HepG2 (cell line): ENCODE data around the gene THSD4.

Source experiments
- EP300 ChIP-seq, 3 experiments: sonication (generic) in 1 of 3; formaldehyde crosslinking in 1 of 3; IDR thresholded peaks; 2 replicates each; pipeline versions ENCODE4 v1.5.1 to v1.6.1; 2011 to 2020; ENCODE audit warnings: low read depth in 2 of 3, low read length in 2 of 3, borderline replicate concordance in 1 of 3, improper control_type of control experiment in 1 of 3, mild to moderate bottlenecking in 1 of 3, missing genetic modification reagents in 1 of 3, moderate library complexity in 1 of 3
- GTF2F1 ChIP-seq: fragments of 150-350 bp; IDR thresholded peaks from 2 replicates; pipeline ENCODE4 v1.6.1; 2014; ENCODE audit warnings: low read length
- IRF2 ChIP-seq: IDR thresholded peaks from 2 replicates; pipeline ENCODE4 v1.6.1; 2018; ENCODE audit warnings: missing genetic modification reagents, missing compliant biosample characterization
- NKX3-1 ChIP-seq: sonication (generic); formaldehyde crosslinking; IDR thresholded peaks from 2 replicates; pipeline ENCODE4 v1.5.0; 2020; ENCODE audit warnings: missing genetic modification reagents
- SRSF1 ChIP-seq: fragments of 200-400 bp; formaldehyde crosslinking; optimal IDR thresholded peaks from 2 replicates; pipeline ENCODE3; 2017; ENCODE audit warnings: mild to moderate bottlenecking, low read depth, low read length, moderate library complexity
- ZC3H13 ChIP-seq: sonication (generic); formaldehyde crosslinking; IDR thresholded peaks from 2 replicates; pipeline ENCODE4 v1.8.1; 2023; ENCODE audit warnings: mild to moderate bottlenecking, missing genetic modification reagents, moderate library complexity
- TF ChIP-seq, protein P1 (sequence below): sonication (generic); formaldehyde crosslinking; conservative IDR thresholded peaks from 2 replicates; pipeline ENCODE4 v1.4.0; 2020; ENCODE audit warnings: missing genetic modification reagents
- TF ChIP-seq, protein P2 (sequence below): sonication (generic); formaldehyde crosslinking; IDR thresholded peaks from 2 replicates; pipeline ENCODE4 v1.8.1; 2022; ENCODE audit warnings: mild to moderate bottlenecking, missing genetic modification reagents
- TF ChIP-seq, protein P3 (sequence below), 2 experiments: fragments of 450-650 bp in 1 of 2; sonication (generic) in 1 of 2; formaldehyde crosslinking; IDR thresholded peaks; 2 replicates each; pipeline versions ENCODE4 v1.5.0 to v1.8.0; 2020 to 2022; ENCODE audit warnings: mild to moderate bottlenecking in 1 of 2, missing genetic modification reagents in 1 of 2
- TF ChIP-seq, protein P4 (sequence below): sonication (generic); formaldehyde crosslinking; IDR thresholded peaks from 2 replicates; pipeline ENCODE4 v1.4.0; 2020; ENCODE audit warnings: missing genetic modification reagents

DNA sequence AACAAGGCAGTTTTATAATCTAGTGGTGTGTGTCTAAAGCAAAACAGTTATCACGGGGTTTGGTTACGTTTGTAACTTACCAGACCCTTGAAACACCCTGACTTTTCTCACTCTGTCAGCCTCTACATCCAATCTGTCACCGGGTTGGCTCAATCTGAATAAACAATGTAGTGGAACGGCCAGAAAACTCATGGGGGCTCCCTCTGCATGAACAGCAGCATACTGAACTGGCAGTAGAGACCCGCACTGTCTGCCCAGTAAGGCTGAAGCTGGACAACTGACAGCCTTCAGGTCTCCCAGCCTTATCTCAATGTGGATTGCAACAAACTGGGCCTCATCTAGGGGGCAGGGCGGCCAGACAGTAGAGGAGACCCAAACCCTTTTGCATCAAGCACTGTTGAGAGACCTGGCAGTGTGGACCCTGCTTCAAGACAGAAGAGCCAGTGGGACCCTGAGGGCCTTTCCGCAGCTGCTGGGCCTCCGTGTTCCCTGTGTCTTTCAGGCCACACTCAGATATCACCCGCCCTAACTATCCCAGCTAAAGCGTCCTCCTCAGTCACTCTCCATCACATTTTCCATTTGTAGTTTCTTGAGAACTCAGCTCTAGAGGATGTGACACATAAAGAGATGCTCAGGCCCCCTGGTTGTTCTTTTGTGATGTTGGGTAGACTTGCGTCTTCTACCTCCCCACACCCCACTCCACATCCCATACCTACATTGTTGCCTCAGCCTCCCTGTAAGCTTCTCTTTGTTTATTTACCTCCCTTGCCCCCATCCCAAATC lies 513.9 kb downstream of the THSD4 start:
- TF ChIP-seq IRF2 (CRISPR knock-in tag) (no peak), SRSF1 (no peak), EP300 (IDR thresholded peaks at IDR 0.05; ENCODE audit: low read depth in 2 of 2, low read length in 2 of 2) (no peak), EP300 (CRISPR knock-in tag; IDR thresholded peaks at IDR 0.05; ENCODE audit: borderline replicate concordance) (no peak), GTF2F1 (no peak), ZC3H13 (CRISPR knock-in tag) (no peak), NKX3-1 (CRISPR knock-in tag) (no peak)
- TF ChIP-seq, protein P1, sequence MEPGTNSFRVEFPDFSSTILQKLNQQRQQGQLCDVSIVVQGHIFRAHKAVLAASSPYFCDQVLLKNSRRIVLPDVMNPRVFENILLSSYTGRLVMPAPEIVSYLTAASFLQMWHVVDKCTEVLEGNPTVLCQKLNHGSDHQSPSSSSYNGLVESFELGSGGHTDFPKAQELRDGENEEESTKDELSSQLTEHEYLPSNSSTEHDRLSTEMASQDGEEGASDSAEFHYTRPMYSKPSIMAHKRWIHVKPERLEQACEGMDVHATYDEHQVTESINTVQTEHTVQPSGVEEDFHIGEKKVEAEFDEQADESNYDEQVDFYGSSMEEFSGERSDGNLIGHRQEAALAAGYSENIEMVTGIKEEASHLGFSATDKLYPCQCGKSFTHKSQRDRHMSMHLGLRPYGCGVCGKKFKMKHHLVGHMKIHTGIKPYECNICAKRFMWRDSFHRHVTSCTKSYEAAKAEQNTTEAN (CRISPR knock-in tag): no peak
- TF ChIP-seq, protein P2, sequence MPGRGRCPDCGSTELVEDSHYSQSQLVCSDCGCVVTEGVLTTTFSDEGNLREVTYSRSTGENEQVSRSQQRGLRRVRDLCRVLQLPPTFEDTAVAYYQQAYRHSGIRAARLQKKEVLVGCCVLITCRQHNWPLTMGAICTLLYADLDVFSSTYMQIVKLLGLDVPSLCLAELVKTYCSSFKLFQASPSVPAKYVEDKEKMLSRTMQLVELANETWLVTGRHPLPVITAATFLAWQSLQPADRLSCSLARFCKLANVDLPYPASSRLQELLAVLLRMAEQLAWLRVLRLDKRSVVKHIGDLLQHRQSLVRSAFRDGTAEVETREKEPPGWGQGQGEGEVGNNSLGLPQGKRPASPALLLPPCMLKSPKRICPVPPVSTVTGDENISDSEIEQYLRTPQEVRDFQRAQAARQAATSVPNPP (CRISPR knock-in tag): no peak
- TF ChIP-seq, protein P3, sequence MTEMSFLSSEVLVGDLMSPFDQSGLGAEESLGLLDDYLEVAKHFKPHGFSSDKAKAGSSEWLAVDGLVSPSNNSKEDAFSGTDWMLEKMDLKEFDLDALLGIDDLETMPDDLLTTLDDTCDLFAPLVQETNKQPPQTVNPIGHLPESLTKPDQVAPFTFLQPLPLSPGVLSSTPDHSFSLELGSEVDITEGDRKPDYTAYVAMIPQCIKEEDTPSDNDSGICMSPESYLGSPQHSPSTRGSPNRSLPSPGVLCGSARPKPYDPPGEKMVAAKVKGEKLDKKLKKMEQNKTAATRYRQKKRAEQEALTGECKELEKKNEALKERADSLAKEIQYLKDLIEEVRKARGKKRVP (CRISPR knock-in tag; IDR thresholded peaks at IDR 0.05): no peak
- TF ChIP-seq, protein P4, sequence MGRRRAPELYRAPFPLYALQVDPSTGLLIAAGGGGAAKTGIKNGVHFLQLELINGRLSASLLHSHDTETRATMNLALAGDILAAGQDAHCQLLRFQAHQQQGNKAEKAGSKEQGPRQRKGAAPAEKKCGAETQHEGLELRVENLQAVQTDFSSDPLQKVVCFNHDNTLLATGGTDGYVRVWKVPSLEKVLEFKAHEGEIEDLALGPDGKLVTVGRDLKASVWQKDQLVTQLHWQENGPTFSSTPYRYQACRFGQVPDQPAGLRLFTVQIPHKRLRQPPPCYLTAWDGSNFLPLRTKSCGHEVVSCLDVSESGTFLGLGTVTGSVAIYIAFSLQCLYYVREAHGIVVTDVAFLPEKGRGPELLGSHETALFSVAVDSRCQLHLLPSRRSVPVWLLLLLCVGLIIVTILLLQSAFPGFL (CRISPR knock-in tag): no peak
